ENCODE data around the gene TRPM5. TPM values are rescaled to one million over a fixed set of nuclear protein-coding genes. Genes with fewer than 3 reads are reported as not detected.
A peak's percentile ranks its signal among the peaks of the same experiment; 100 is the strongest.
"Not testable (repeated sequence)": the region's sequence is repeated elsewhere in the genome, so short reads cannot be mapped to it uniquely, and the experiment has no call there.

TRPM5 gene
- total RNA-seq (0.11 TPM), polyA plus RNA-seq (0.05 TPM)

GRCh38 chr11:2443881-2444820, at the start of gene TRPM5:
Gene TRPM5 (minus strand): TSS chr11:2444514. CDS start chr11:2423036, 21,478 bp downstream.
- H3K4me1 ChIP-seq (ENCODE audit: insufficient read depth): no peaks in the 10 kb centered on the region
- no peaks in the 10 kb centered on the region for H3K36me3 ChIP-seq (ENCODE audit: insufficient read depth)
- WGBS: 7% methylated on average over 63 of the region's 64 CpGs
- peak within 1 kb of the TSS; percentile 48 for H3K4me3 ChIP-seq (ENCODE audit: low read depth, low read length)
- no peak within 1 kb of the TSS for H3K27ac ChIP-seq (ENCODE audit: low read depth)
- no peak for DNase-seq (ENCODE audit: extremely low spot score)

- 33% methylated on average over 2 of the region's 2 CpGs for WGBS
- Histone ChIP-seq H3K4me3 (ENCODE audit: low read depth, low read length) (no peak overlapping the region), H3K36me3 (ENCODE audit: insufficient read depth) (no peaks in the 10 kb centered on the region), H3K4me1 (ENCODE audit: insufficient read depth) (no peaks in the 10 kb centered on the region), H3K27ac (ENCODE audit: low read depth) (no peak overlapping the region)
- no peak for DNase-seq (ENCODE audit: extremely low spot score)
These were observed 44.8 kb upstream of the TRPM5 start for GRCh38 chr11:2489083-2489482.

- DNase-seq (ENCODE audit: extremely low spot score): no peak
- no peaks in the 10 kb centered on the region for H3K4me1 ChIP-seq (ENCODE audit: insufficient read depth)
- no peak overlapping the region for H3K4me3 ChIP-seq (ENCODE audit: low read depth, low read length)
- H3K36me3 ChIP-seq (ENCODE audit: insufficient read depth): no peaks in the 10 kb centered on the region
- no peak overlapping the region for H3K27ac ChIP-seq (ENCODE audit: low read depth)
These were observed 43.7 kb upstream of the TRPM5 start for GRCh38 chr11:2488004-2488403.

GRCh38 chr11:2484576-2485125, 40.3 kb upstream of the TRPM5 start:
- Histone ChIP-seq H3K4me1 (ENCODE audit: insufficient read depth) (no peaks in the 10 kb centered on the region), H3K36me3 (ENCODE audit: insufficient read depth) (no peaks in the 10 kb centered on the region), H3K27ac (ENCODE audit: low read depth) (no peak overlapping the region), H3K4me3 (ENCODE audit: low read depth, low read length) (no peak overlapping the region)
- no peak for DNase-seq (ENCODE audit: extremely low spot score)
- 93% methylated on average over 16 of the region's 16 CpGs for WGBS

- WGBS: 31% methylated on average over 14 of the region's 14 CpGs
- no peak overlapping the region for H3K27ac ChIP-seq (ENCODE audit: low read depth)
- H3K36me3 ChIP-seq (ENCODE audit: insufficient read depth): no peaks in the 10 kb centered on the region
- DNase-seq (ENCODE audit: extremely low spot score): no peak
- no peaks in the 10 kb centered on the region for H3K4me1 ChIP-seq (ENCODE audit: insufficient read depth)
- no peak overlapping the region for H3K4me3 ChIP-seq (ENCODE audit: low read depth, low read length)
These were observed 39.1 kb upstream of the TRPM5 start for GRCh38 chr11:2483426-2483825.

GRCh38 chr11:2482745-2483144, 38.4 kb upstream of the TRPM5 start:
- Histone ChIP-seq H3K27ac (ENCODE audit: low read depth) (no peak overlapping the region), H3K4me3 (ENCODE audit: low read depth, low read length) (no peak overlapping the region), H3K36me3 (ENCODE audit: insufficient read depth) (no peaks in the 10 kb centered on the region), H3K4me1 (ENCODE audit: insufficient read depth) (no peaks in the 10 kb centered on the region)
- DNase-seq (ENCODE audit: extremely low spot score): no peak
- 78% methylated on average over 5 of the region's 5 CpGs for WGBS

- H3K27ac ChIP-seq (ENCODE audit: low read depth): no peak overlapping the region
- no peak for DNase-seq (ENCODE audit: extremely low spot score)
- H3K36me3 ChIP-seq (ENCODE audit: insufficient read depth): no peaks in the 10 kb centered on the region
- WGBS: 54% methylated on average over 3 of the region's 3 CpGs
- H3K4me1 ChIP-seq (ENCODE audit: insufficient read depth): no peaks in the 10 kb centered on the region
- no peak overlapping the region for H3K4me3 ChIP-seq (ENCODE audit: low read depth, low read length)
These were observed 37.9 kb upstream of the TRPM5 start for GRCh38 chr11:2482204-2482603.

GRCh38 chr11:2481253-2481652, 36.9 kb upstream of the TRPM5 start:
- Histone ChIP-seq H3K4me1 (ENCODE audit: insufficient read depth) (no peaks in the 10 kb centered on the region), H3K36me3 (ENCODE audit: insufficient read depth) (no peaks in the 10 kb centered on the region), H3K27ac (ENCODE audit: low read depth) (no peak overlapping the region), H3K4me3 (ENCODE audit: low read depth, low read length) (no peak overlapping the region)
- no peak for DNase-seq (ENCODE audit: extremely low spot score)
- WGBS: 67% methylated on average over 14 of the region's 14 CpGs

- no peaks in the 10 kb centered on the region for H3K36me3 ChIP-seq (ENCODE audit: insufficient read depth)
- DNase-seq (ENCODE audit: extremely low spot score): no peak
- no peak overlapping the region for H3K4me3 ChIP-seq (ENCODE audit: low read depth, low read length)
- 64% methylated on average over 7 of the region's 7 CpGs for WGBS
- H3K27ac ChIP-seq (ENCODE audit: low read depth): no peak overlapping the region
- no peaks in the 10 kb centered on the region for H3K4me1 ChIP-seq (ENCODE audit: insufficient read depth)
These were observed 36.5 kb upstream of the TRPM5 start for GRCh38 chr11:2480874-2481220.

- not testable (repeated sequence) for H3K4me3 ChIP-seq (ENCODE audit: low read depth, low read length); H3K4me1 ChIP-seq (ENCODE audit: insufficient read depth); H3K27ac ChIP-seq (ENCODE audit: low read depth); DNase-seq (ENCODE audit: extremely low spot score); H3K36me3 ChIP-seq (ENCODE audit: insufficient read depth)
- 74% methylated on average over 6 of the region's 6 CpGs for WGBS
These were observed 36.0 kb upstream of the TRPM5 start for GRCh38 chr11:2480067-2480873.

- WGBS: 83% methylated on average over 8 of the region's 8 CpGs
- Histone ChIP-seq H3K27ac (ENCODE audit: low read depth) (no peak overlapping the region), H3K4me1 (ENCODE audit: insufficient read depth) (no peaks in the 10 kb centered on the region), H3K36me3 (ENCODE audit: insufficient read depth) (no peaks in the 10 kb centered on the region), H3K4me3 (ENCODE audit: low read depth, low read length) (no peak overlapping the region)
- DNase-seq (ENCODE audit: extremely low spot score): no peak
These were observed 33.6 kb upstream of the TRPM5 start for GRCh38 chr11:2477936-2478335.

GRCh38 chr11:2477254-2477653, 32.9 kb upstream of the TRPM5 start:
- Histone ChIP-seq H3K36me3 (ENCODE audit: insufficient read depth) (no peaks in the 10 kb centered on the region), H3K4me1 (ENCODE audit: insufficient read depth) (no peaks in the 10 kb centered on the region), H3K4me3 (ENCODE audit: low read depth, low read length) (no peak overlapping the region), H3K27ac (ENCODE audit: low read depth) (no peak overlapping the region)
- DNase-seq (ENCODE audit: extremely low spot score): no peak
- WGBS: 74% methylated on average over 3 of the region's 3 CpGs

- H3K36me3 ChIP-seq (ENCODE audit: insufficient read depth): no peaks in the 10 kb centered on the region
- 51% methylated on average over 17 of the region's 17 CpGs for WGBS
- H3K4me1 ChIP-seq (ENCODE audit: insufficient read depth): no peaks in the 10 kb centered on the region
- DNase-seq (ENCODE audit: extremely low spot score): no peak
- no peak overlapping the region for H3K4me3 ChIP-seq (ENCODE audit: low read depth, low read length)
- H3K27ac ChIP-seq (ENCODE audit: low read depth): no peak overlapping the region
These were observed 31.0 kb upstream of the TRPM5 start for GRCh38 chr11:2475136-2475918.

Measured in urinary bladder (tissue), 4 donors.